Esophagus squamous epithelium (tissue), 5 donors: ENCODE results near the gene UGT1A5. TPM values are rescaled to one million over a fixed set of nuclear protein-coding genes. Genes with fewer than 3 reads are reported as not detected.

Experiments
- DNase-seq: peaks from one replicate; lab custom pipeline; 2025; lab: John Stamatoyannopoulos, UW
- H3K27ac ChIP-seq, 4 donors: fragments of 200-600 bp; sonication (generic); one replicate each; pipeline ENCODE4 v1.5.1; 2016 to 2019; ENCODE audit warnings: mild to moderate bottlenecking in 1 of 4
- H3K27me3 ChIP-seq, 4 donors: fragments of 200-600 bp; sonication (generic); 1 replicate in 3 of 4; 2 replicates in 1 of 4; pipeline versions ENCODE4 v1.5.1 to v1.6.0; 2017 to 2021; ENCODE audit warnings: antibody characterized with exemption in 1 of 4
- H3K36me3 ChIP-seq, 3 donors: fragments of 200-600 bp; sonication (generic); one replicate each; pipeline ENCODE4 v1.5.1; 2016 to 2019
- H3K4me1 ChIP-seq, 3 donors: fragments of 200-600 bp; sonication (generic); one replicate each; pipeline ENCODE4 v1.5.1; 2017 to 2019
- H3K4me3 ChIP-seq, 4 donors: fragments of 200-600 bp; sonication (generic); 1 replicate in 3 of 4; 2 replicates in 1 of 4; pipeline ENCODE4 v1.5.1; 2016 to 2019; ENCODE audit warnings: mild to moderate bottlenecking in 2 of 4, moderate library complexity in 1 of 4
- H3K9me3 ChIP-seq, 3 donors: fragments of 200-600 bp; sonication (generic); one replicate each; pipeline ENCODE4 v1.5.1; 2016 to 2019
- POLR2A ChIP-seq, 4 donors: fragments of 450-650 bp; IDR thresholded peaks; one replicate each; pipeline ENCODE4 v1.6.1; 2017; ENCODE audit warnings: antibody characterized with exemption in 4 of 4, mild to moderate bottlenecking in 4 of 4, moderate library complexity in 3 of 4
- WGBS, 2 donors: methylation state at CpG; one replicate each; pipeline ENCODE4 v1.1.5; 2018; 5-methylcytosine and 5-hydroxymethylcytosine counted together
- intact Hi-C: fragments of 100-400 bp; cut with DNase I; formaldehyde crosslinking; loops from one replicate; pipeline ENCODE4 v1.15.0; 2022
- total RNA-seq, 4 donors: library from RNA; depleted of rRNA; stranded (reverse); fragments of >200 nt; gene quantifications; one replicate each; pipeline ENCODE4 v1.1.0, GENCODE V29; 2016
- TF ChIP-seq, protein P1 (sequence below), 6 experiments: fragments of 450-650 bp in 4 of 6; fragments of 200-600 bp in 2 of 6; sonication (generic) in 2 of 6; IDR thresholded peaks; one replicate each; pipeline ENCODE4 v1.5.1; 2016 to 2019; ENCODE audit warnings: antibody characterized with exemption in 6 of 6, mild to moderate bottlenecking in 4 of 6, moderate library complexity in 4 of 6
- donor health status: DM: yes; HTN: yes; CAD: no.

The UGT1A5 gene
- total RNA-seq, 4 donors from 2014 or later: 0.67 to 9.7 (median 5.8) TPM

DNA sequence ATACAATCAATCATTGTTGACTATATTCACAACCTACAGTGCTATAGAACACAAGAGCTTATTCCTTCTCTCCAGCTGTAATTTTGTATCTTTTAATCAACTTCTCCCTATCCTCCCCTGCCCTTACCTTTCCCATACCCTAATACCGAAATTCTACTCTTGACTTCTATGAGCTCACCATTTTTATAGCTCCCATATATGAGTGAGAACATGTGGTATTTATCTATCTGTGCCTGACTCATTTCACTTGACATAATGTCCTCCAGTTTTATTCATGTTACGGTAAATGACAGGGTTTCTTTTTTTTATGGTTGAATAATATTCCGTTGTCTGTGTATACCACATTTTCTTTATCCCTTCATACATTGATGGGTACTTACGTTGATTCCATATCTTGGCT lies 68.1 kb downstream of the UGT1A5 start:
- no peak for DNase-seq
- no peak overlapping the region for H3K27ac ChIP-seq
- intact Hi-C loops: no loop called here
- 84 to 92% methylated on average over 4 of the region's 4 CpGs for WGBS, 2 donors
- no peaks in the 10 kb centered on the region for H3K4me1 ChIP-seq
- H3K27me3 ChIP-seq: peaks cover 0 to 11% (median 0%) of the 10 kb centered on the region in 4 donors
- H3K36me3 ChIP-seq: no peaks in the 10 kb centered on the region
- H3K9me3 ChIP-seq: peaks cover 0 to 12% (median 0%) of the 10 kb centered on the region in 3 donors
- no peak for TF ChIP-seq POLR2A (IDR thresholded peaks at IDR 0.05)
- TF ChIP-seq, protein P1, sequence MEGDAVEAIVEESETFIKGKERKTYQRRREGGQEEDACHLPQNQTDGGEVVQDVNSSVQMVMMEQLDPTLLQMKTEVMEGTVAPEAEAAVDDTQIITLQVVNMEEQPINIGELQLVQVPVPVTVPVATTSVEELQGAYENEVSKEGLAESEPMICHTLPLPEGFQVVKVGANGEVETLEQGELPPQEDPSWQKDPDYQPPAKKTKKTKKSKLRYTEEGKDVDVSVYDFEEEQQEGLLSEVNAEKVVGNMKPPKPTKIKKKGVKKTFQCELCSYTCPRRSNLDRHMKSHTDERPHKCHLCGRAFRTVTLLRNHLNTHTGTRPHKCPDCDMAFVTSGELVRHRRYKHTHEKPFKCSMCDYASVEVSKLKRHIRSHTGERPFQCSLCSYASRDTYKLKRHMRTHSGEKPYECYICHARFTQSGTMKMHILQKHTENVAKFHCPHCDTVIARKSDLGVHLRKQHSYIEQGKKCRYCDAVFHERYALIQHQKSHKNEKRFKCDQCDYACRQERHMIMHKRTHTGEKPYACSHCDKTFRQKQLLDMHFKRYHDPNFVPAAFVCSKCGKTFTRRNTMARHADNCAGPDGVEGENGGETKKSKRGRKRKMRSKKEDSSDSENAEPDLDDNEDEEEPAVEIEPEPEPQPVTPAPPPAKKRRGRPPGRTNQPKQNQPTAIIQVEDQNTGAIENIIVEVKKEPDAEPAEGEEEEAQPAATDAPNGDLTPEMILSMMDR (IDR thresholded peaks at IDR 0.05): no peak
- H3K4me3 ChIP-seq: no peak overlapping the region

DNA sequence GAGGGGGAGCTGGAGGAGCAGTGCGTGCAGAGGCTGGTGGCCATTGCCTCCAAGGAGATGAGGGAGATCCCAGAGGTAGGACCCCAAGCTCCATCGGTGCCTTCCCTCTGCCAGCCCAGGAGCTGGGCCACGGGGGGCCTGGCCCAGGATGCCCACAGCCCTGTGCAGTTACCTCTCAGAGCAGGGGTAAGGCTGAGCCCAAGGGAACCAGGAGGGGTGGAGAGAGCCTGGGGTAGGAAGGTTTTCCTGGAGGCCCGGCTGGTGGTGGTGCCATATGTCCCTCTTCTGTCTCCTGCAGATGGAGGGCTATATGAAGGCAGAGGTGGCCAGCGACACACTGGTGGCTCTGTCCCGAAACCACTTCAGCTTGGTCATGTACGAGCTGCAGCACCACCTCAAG lies 76.8 kb downstream of the UGT1A5 start:
- Histone ChIP-seq H3K9me3 (no peaks in the 10 kb centered on the region), H3K4me3 (no peak overlapping the region), H3K36me3 (no peaks in the 10 kb centered on the region), H3K27ac (no peak overlapping the region), H3K27me3 (peaks cover 0 to 4% (median 0%) of the 10 kb centered on the region in 4 donors), H3K4me1 (no peaks in the 10 kb centered on the region)
- intact Hi-C loops: no loop called here
- no peak for DNase-seq
- WGBS, 2 donors: 91 to 95% methylated on average over 5 to 6 of the region's 7 CpGs
- TF ChIP-seq POLR2A (IDR thresholded peaks at IDR 0.05): no peak
- TF ChIP-seq, protein P1 (IDR thresholded peaks at IDR 0.05): no peak

DNA sequence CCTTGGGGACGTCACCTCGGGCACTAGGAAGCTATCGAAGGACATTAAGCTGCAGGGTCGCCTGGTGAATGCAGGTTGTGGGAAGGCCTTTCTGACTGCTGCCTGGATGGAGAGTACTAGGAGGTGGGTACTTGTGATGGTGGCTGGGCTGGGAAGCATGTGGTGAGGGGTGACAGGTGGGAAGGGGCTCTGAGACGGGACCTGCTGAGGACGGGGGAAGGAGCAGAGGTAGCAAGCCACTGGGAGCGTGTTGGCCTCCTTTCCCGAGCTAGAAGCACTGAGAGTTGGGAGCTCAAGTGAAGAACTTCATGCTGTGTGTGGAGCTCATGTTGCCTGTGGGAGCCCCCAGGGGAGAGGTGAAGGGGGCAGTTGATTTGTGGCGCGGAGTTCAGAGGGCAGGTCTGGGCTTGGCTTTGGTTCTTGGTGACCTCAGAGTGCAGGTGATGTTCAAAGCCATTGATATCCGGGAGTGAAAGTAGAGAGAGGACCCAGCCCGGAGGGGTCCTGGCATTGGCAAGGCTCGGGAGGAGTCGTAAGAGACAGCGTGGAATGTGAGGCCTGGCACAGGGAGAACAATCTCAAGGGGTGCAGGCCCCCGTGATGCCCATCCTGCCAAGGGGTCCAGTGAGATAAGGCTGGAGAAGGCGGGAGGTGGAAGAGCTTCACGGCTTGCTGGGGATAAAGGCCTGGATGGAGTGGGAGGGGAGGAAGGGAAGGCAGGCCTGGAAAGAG lies 78.6 kb downstream of the UGT1A5 start:
- DNase-seq: no peak
- H3K4me3 ChIP-seq: no peak overlapping the region
- WGBS, 2 donors: 77 to 79% methylated on average over 18 of the region's 18 CpGs
- no peak overlapping the region for H3K27ac ChIP-seq
- no peaks in the 10 kb centered on the region for H3K4me1 ChIP-seq
- H3K27me3 ChIP-seq: no peaks in the 10 kb centered on the region
- no peak for TF ChIP-seq POLR2A (IDR thresholded peaks at IDR 0.05)
- TF ChIP-seq, protein P1 (IDR thresholded peaks at IDR 0.05): no peak
- no peaks in the 10 kb centered on the region for H3K9me3 ChIP-seq
- intact Hi-C loops: no loop called here
- no peaks in the 10 kb centered on the region for H3K36me3 ChIP-seq

DNA sequence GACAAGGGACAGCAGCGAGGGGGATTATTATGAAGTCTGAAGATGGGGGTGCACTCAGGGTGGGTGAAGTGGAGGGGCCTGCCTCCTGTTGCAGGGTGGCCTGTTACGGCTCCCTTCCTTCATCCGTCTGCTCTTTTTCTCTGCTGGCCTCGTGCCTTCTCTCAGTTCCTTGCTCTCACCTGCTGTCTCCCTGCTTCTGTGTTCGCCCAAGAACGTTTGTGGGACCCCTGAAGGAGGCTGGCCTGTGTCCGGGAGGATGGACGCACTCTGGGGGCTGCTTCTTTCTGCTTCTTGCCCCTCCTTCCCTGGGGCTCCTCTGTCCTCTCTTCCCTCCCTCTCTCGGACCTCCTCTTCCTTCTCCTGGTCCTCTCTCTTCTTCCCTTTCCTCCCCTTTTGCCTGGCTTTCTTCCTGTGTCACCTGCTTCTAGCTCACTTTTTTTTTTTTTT lies 79.2 kb downstream of the UGT1A5 start:
- WGBS, 2 donors: 74 to 79% methylated on average over 9 of the region's 9 CpGs
- DNase-seq: no peak
- H3K27me3 ChIP-seq: no peaks in the 10 kb centered on the region
- intact Hi-C loops: no loop called here
- H3K27ac ChIP-seq: no peak overlapping the region
- H3K4me1 ChIP-seq: no peaks in the 10 kb centered on the region
- H3K36me3 ChIP-seq: no peaks in the 10 kb centered on the region
- TF ChIP-seq, protein P1 (IDR thresholded peaks at IDR 0.05): no peak
- no peak for TF ChIP-seq POLR2A (IDR thresholded peaks at IDR 0.05)
- no peak overlapping the region for H3K4me3 ChIP-seq
- H3K9me3 ChIP-seq: no peaks in the 10 kb centered on the region

DNA sequence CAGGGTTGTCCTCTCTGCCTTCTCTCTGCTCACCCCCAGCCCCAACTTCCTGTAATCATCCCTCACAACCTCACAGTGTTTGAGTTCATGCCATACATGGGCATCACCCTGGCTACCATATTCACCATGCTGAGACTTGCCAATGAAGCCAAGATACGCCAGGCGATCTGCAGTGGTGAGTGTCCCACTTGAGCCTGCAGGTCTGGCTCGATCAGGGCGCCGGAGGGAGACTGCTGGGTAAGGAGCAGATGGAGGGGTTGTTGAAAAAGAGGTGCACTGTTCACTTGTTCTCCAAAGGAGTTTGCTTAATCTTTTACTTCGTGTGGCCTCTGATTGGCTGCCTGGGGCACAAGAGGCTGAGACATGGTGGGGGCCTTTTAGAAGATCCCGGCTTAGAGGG lies 80.0 kb downstream of the UGT1A5 start:
- no peak overlapping the region for H3K4me3 ChIP-seq
- WGBS, 2 donors: 78 to 87% methylated on average over 7 of the region's 7 CpGs
- TF ChIP-seq POLR2A (IDR thresholded peaks at IDR 0.05): no peak
- TF ChIP-seq, protein P1 (IDR thresholded peaks at IDR 0.05): no peak
- no peak overlapping the region for H3K27ac ChIP-seq
- no peaks in the 10 kb centered on the region for H3K27me3 ChIP-seq
- no peaks in the 10 kb centered on the region for H3K4me1 ChIP-seq
- no peaks in the 10 kb centered on the region for H3K36me3 ChIP-seq
- DNase-seq: no peak
- H3K9me3 ChIP-seq: no peaks in the 10 kb centered on the region
- intact Hi-C loops: no loop called here
